IMR-90 (cell line): Measurements from ENCODE around the gene TEDDM1. TPM values are rescaled to one million over a fixed set of nuclear protein-coding genes. Genes with fewer than 3 reads are reported as not detected.

Source experiments
- ATAC-seq: fragments of 200-7000 bp; cut with Tn5 transposase; 2 replicates; pipeline ENCODE4 v1.9.1; 2020; ENCODE audit warnings: low read depth, mild to moderate bottlenecking, moderate library complexity
- BruUV-seq: library from RNA; stranded (reverse); fragments of 400-500 nt; replicated peaks from 2 replicates; lab custom pipeline; 2021; lab: Mats Ljungman, UMichigan
- CTCF ChIA-PET: fragments of 300-600 bp; formaldehyde crosslinking; extraction: SDS; loops from one replicate; lab custom pipeline; 2021; ENCODE audit warnings: antibody characterized with exemption; lab: Yijun Ruan, JAX
- POLR2A ChIA-PET: fragments of 300-600 bp; sonication (Branson Sonifier 250); formaldehyde crosslinking; loops from one replicate; lab custom pipeline; 2022; ENCODE audit warnings: antibody characterized with exemption; ENCODE audit not compliant: unreplicated experiment; lab: Charles Lee
- DNase-seq: peaks from one replicate; pipeline ENCODE4 v3.0.0; 2013
- H2AFZ ChIP-seq: replicated peaks from 2 replicates; pipeline ENCODE3; 2013; ENCODE audit warnings: low read length, mild to moderate bottlenecking; ENCODE audit not compliant: poor library complexity
- H2AK5ac ChIP-seq: 2 replicates; pipeline ENCODE4 v1.6.1; 2013; ENCODE audit warnings: low read depth, low read length, inconsistent platforms
- H2AK9ac ChIP-seq: replicated peaks from 2 replicates; pipeline ENCODE3; 2013; ENCODE audit warnings: mild to moderate bottlenecking, low read depth, low read length, moderate library complexity; ENCODE audit not compliant: poor library complexity
- H2BK120ac ChIP-seq: 2 replicates; pipeline ENCODE4 v1.6.1; 2013; ENCODE audit warnings: low read depth, low read length, inconsistent platforms
- H2BK15ac ChIP-seq: 3 replicates; pipeline ENCODE4 v1.6.1; 2013; ENCODE audit warnings: low read depth, low read length, inconsistent platforms
- H2BK20ac ChIP-seq: 2 replicates; pipeline ENCODE4 v1.6.1; 2013; ENCODE audit warnings: low read depth, mild to moderate bottlenecking, inconsistent platforms, low read length, moderate library complexity
- H2BK5ac ChIP-seq: 2 replicates; pipeline ENCODE4 v1.6.1; 2013; ENCODE audit warnings: mild to moderate bottlenecking, low read depth, low read length, inconsistent platforms; ENCODE audit not compliant: poor library complexity, severe bottlenecking
- H3K14ac ChIP-seq: replicated peaks from 2 replicates; pipeline ENCODE4 v1.6.1; 2013; ENCODE audit warnings: low read depth, low read length, inconsistent platforms
- H3K18ac ChIP-seq: 2 replicates; pipeline ENCODE4 v1.6.1; 2013; ENCODE audit warnings: low read depth, low read length, control low read depth
- H3K23ac ChIP-seq: 2 replicates; pipeline ENCODE4 v1.6.1; 2013; ENCODE audit warnings: low read depth, low read length, inconsistent platforms
- H3K27ac ChIP-seq: 2 replicates; pipeline ENCODE4 v1.5.1; 2013; ENCODE audit warnings: mild to moderate bottlenecking, control low read depth, low read length; ENCODE audit not compliant: insufficient read depth
- H3K27me3 ChIP-seq: 2 replicates; pipeline ENCODE4 v1.6.1; 2013; ENCODE audit warnings: low read length; ENCODE audit not compliant: control insufficient read depth, insufficient read depth
- H3K36me3 ChIP-seq: 2 replicates; pipeline ENCODE4 v1.6.1; 2013; ENCODE audit warnings: low read length, mixed read lengths; ENCODE audit not compliant: control insufficient read depth, insufficient read depth
- H3K4ac ChIP-seq: 2 replicates; pipeline ENCODE4 v1.6.1; 2013; ENCODE audit warnings: low read depth, low read length, inconsistent platforms
- H3K4me1 ChIP-seq: 2 replicates; pipeline ENCODE4 v1.6.1; 2013; ENCODE audit warnings: low read length, mixed read lengths; ENCODE audit not compliant: control insufficient read depth, insufficient read depth
- H3K4me2 ChIP-seq: 2 replicates; pipeline ENCODE4 v1.6.1; 2013; ENCODE audit warnings: low read depth, mild to moderate bottlenecking, control low read depth, low read length, moderate library complexity
- H3K4me3 ChIP-seq: 2 replicates; pipeline ENCODE4 v1.5.1; 2013; ENCODE audit warnings: low read depth, mild to moderate bottlenecking, control low read depth, low read length, moderate library complexity; ENCODE audit not compliant: insufficient read depth
- H3K56ac ChIP-seq: 2 replicates; pipeline ENCODE4 v1.6.1; 2013; ENCODE audit warnings: low read length, inconsistent platforms; ENCODE audit not compliant: insufficient read depth; ENCODE audit errors: extremely low read depth
- H3K79me1 ChIP-seq, 2 experiments: 2 replicates each; pipeline ENCODE4 v1.6.1; 2013; ENCODE audit warnings: low read length in 2 of 2, inconsistent platforms in 1 of 2, low read depth in 1 of 2
- H3K9ac ChIP-seq: 2 replicates; pipeline ENCODE4 v1.6.1; 2013; ENCODE audit warnings: low read depth, low read length, control low read depth
- H3K9me1 ChIP-seq: 2 replicates; pipeline ENCODE4 v1.6.1; 2013; ENCODE audit warnings: low read length, inconsistent platforms; ENCODE audit not compliant: insufficient read depth
- H3K9me3 ChIP-seq: 2 replicates; pipeline ENCODE4 v1.6.1; 2013; ENCODE audit warnings: low read length; ENCODE audit not compliant: control insufficient read depth, insufficient read depth
- H4K20me1 ChIP-seq: 2 replicates; pipeline ENCODE4 v1.6.1; 2013; ENCODE audit warnings: low read length, inconsistent platforms; ENCODE audit not compliant: insufficient read depth
- H4K5ac ChIP-seq: 2 replicates; pipeline ENCODE4 v1.6.1; 2013; ENCODE audit warnings: mild to moderate bottlenecking, low read depth, low read length, control low read depth
- H4K8ac ChIP-seq, 2 experiments: 2 replicates each; pipeline ENCODE4 v1.6.1; 2013; ENCODE audit warnings: low read depth in 2 of 2, low read length in 2 of 2, control low read depth in 1 of 2, inconsistent platforms in 1 of 2
- H4K91ac ChIP-seq: 2 replicates; pipeline ENCODE4 v1.6.1; 2013; ENCODE audit warnings: low read depth, low read length, inconsistent platforms; ENCODE audit not compliant: insufficient read depth
- MAFK ChIP-seq: IDR thresholded peaks from 2 replicates; pipeline ENCODE4 v1.6.1; 2012; ENCODE audit warnings: low read depth, low read length, improper control_type of control experiment
- MAZ ChIP-seq: IDR thresholded peaks from 2 replicates; pipeline ENCODE4 v1.6.1; 2012; ENCODE audit warnings: low read depth, mild to moderate bottlenecking, low read length, improper control_type of control experiment, moderate library complexity, borderline replicate concordance
- MXI1 ChIP-seq: IDR thresholded peaks from 2 replicates; pipeline ENCODE4 v1.6.1; 2012; ENCODE audit warnings: low read depth, mild to moderate bottlenecking, low read length, moderate library complexity, borderline replicate concordance
- NFE2L2 ChIP-seq: fragments of 150-350 bp; IDR thresholded peaks from 2 replicates; pipeline ENCODE4 v1.6.1; 2016; ENCODE audit warnings: low read depth, mild to moderate bottlenecking, low read length
- POLR2A ChIP-seq: IDR thresholded peaks from 2 replicates; pipeline ENCODE4 v1.6.1; 2012; ENCODE audit warnings: mild to moderate bottlenecking, low read depth, low read length
- RAD21 ChIP-seq: IDR thresholded peaks from 2 replicates; pipeline ENCODE4 v1.6.1; 2012; ENCODE audit warnings: low read length, improper control_type of control experiment
- RCOR1 ChIP-seq: IDR thresholded peaks from 2 replicates; pipeline ENCODE4 v1.6.1; 2012; ENCODE audit warnings: mild to moderate bottlenecking, low read length, improper control_type of control experiment; ENCODE audit not compliant: insufficient replicate concordance
- RFX5 ChIP-seq: IDR thresholded peaks from 2 replicates; pipeline ENCODE4 v1.8.0; 2012; ENCODE audit warnings: low read depth, mild to moderate bottlenecking, low read length, moderate library complexity
- WGBS, 2 experiments: methylation state at CpG; one replicate each; pipeline versions ENCODE4 v1.1.5 to v1.1.7; 2013; ENCODE audit warnings: missing lambda C conversion rate in 2 of 2; ENCODE audit not compliant: insufficient read length in 1 of 2; ENCODE audit errors: extremely low coverage in 2 of 2; 5-methylcytosine and 5-hydroxymethylcytosine counted together
- dilution Hi-C: fragments of 300-500 bp; cut with HindIII; formaldehyde crosslinking; loops from one replicate; pipeline ENCODE4 v1.14.3; 2018; ENCODE audit warnings: low sequenced_read_pairs; ENCODE audit not compliant: unreplicated experiment
- in situ Hi-C: fragments of 300-500 bp; cut with MboI; formaldehyde crosslinking; loops from 3 replicates; pipeline ENCODE4 v1.14.3; 2019; ENCODE audit warnings: low sequenced_read_pairs, inconsistent platforms, mixed read lengths
- intact Hi-C: fragments of 100-400 bp; cut with micrococcal nuclease; formaldehyde crosslinking; loops from 2 replicates; pipeline ENCODE4 v1.10.0; 2022
- polyA plus RNA-seq, 3 experiments: library from polyadenylated mRNA; depleted of rRNA; stranded (reverse); fragments of >200 nt; gene quantifications; 2 replicates each; pipeline ENCODE4 v1.2.3, GENCODE V29; 2012; ENCODE audit warnings: low replicate concordance in 1 of 3
- total RNA-seq: library from RNA; depleted of rRNA; stranded (reverse); fragments of >200 nt; gene quantifications from 2 replicates; pipeline ENCODE4 v1.2.3, GENCODE V29; 2012
- TF ChIP-seq, protein P1 (sequence below): fragments of 150-350 bp; IDR thresholded peaks from 2 replicates; pipeline ENCODE4 v1.6.1; 2016; ENCODE audit warnings: low read depth, mild to moderate bottlenecking, low read length, moderate library complexity, borderline replicate concordance
- TF ChIP-seq, protein P2 (sequence below): conservative IDR thresholded peaks from 2 replicates; pipeline ENCODE4 v1.5.1; 2012; ENCODE audit warnings: mild to moderate bottlenecking, low read depth, low read length, improper control_type of control experiment

The TEDDM1 gene
- total and polyA plus RNA-seq, 2 of the 4 experiments (the other 2 are of a cell fraction): not detected

DNA sequence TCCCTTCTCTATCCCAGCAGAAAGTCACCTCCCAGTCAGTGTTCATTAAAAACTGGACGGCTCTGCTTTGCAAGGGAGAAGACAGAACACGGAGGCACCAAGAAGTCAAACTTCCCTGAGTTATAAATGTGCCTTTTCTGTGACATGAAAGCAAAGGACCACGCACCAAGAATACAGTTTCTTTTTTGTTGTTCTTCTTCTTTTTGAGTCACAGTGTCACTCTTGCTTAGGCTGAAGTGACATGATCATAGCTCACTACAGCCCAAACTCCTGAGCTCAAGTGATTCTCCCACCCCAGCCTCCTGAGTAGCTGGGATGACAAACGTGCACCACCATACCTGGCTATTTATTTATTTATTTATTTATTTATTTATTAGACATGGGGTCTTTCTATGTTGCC, 31.6 kb downstream of the TEDDM1 start:
- Histone ChIP-seq H3K4me3 (no peak overlapping the region), H3K36me3 (no peaks in the 10 kb centered on the region), H3K9me3 (no peaks in the 10 kb centered on the region), H3K79me1 (no peaks in the 10 kb centered on the region), H3K9me1 (no peaks in the 10 kb centered on the region), H2AK5ac (no peak overlapping the region), H3K14ac (no peak overlapping the region), H3K4me2 (no peak overlapping the region), H4K20me1 (no peaks in the 10 kb centered on the region), H3K27ac (no peak overlapping the region), H2BK20ac (no peak overlapping the region), H3K18ac (no peak overlapping the region), H2BK120ac (no peak overlapping the region), H2AFZ (no peak overlapping the region), H2BK15ac (no peak overlapping the region), H4K91ac (no peak overlapping the region), H2AK9ac (no peak overlapping the region), H4K8ac (no peak overlapping the region), H3K4ac (no peak overlapping the region), H3K9ac (no peak overlapping the region), H3K4me1 (no peaks in the 10 kb centered on the region), H3K23ac (no peak overlapping the region), H2BK5ac (no peak overlapping the region), H3K27me3 (peaks cover 2% of the 10 kb centered on the region), H4K5ac (no peak overlapping the region), H3K56ac (no peak overlapping the region)
- BruUV-seq: no TSS peak
- ChIA-PET POLR2A (no interaction called here), CTCF (no interaction called here)
- no peak for DNase-seq
- WGBS, 2 experiments: no CpG with 5 or more reads among the region's 4 CpGs
- no peak for ATAC-seq
- intact Hi-C loops (no loop called here), dilution Hi-C loops (no loop called here), in situ Hi-C loops (no loop called here)
- TF ChIP-seq, protein P1, sequence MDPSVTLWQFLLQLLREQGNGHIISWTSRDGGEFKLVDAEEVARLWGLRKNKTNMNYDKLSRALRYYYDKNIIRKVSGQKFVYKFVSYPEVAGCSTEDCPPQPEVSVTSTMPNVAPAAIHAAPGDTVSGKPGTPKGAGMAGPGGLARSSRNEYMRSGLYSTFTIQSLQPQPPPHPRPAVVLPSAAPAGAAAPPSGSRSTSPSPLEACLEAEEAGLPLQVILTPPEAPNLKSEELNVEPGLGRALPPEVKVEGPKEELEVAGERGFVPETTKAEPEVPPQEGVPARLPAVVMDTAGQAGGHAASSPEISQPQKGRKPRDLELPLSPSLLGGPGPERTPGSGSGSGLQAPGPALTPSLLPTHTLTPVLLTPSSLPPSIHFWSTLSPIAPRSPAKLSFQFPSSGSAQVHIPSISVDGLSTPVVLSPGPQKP: no peak
- TF ChIP-seq MAFK (no peak), RCOR1 (no peak), MAZ (no peak), RFX5 (no peak), POLR2A (no peak), RAD21 (no peak), MXI1 (no peak), NFE2L2 (no peak)
- TF ChIP-seq, protein P2, sequence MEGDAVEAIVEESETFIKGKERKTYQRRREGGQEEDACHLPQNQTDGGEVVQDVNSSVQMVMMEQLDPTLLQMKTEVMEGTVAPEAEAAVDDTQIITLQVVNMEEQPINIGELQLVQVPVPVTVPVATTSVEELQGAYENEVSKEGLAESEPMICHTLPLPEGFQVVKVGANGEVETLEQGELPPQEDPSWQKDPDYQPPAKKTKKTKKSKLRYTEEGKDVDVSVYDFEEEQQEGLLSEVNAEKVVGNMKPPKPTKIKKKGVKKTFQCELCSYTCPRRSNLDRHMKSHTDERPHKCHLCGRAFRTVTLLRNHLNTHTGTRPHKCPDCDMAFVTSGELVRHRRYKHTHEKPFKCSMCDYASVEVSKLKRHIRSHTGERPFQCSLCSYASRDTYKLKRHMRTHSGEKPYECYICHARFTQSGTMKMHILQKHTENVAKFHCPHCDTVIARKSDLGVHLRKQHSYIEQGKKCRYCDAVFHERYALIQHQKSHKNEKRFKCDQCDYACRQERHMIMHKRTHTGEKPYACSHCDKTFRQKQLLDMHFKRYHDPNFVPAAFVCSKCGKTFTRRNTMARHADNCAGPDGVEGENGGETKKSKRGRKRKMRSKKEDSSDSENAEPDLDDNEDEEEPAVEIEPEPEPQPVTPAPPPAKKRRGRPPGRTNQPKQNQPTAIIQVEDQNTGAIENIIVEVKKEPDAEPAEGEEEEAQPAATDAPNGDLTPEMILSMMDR: no peak
